Loucy (cell line): ENCODE results near the gene AIG1.

Source experiments
- H2AFZ ChIP-seq: fragments of 200-600 bp; sonication (generic); 2 replicates; pipeline ENCODE4 v1.6.0; 2016; ENCODE audit warnings: antibody characterized with exemption, mild to moderate bottlenecking, low read length, moderate library complexity
- H3F3A ChIP-seq: fragments of 200-600 bp; 2 replicates; pipeline ENCODE4 v1.6.0; 2016; ENCODE audit warnings: antibody characterized with exemption, low read depth, mild to moderate bottlenecking
- H3K27me3 ChIP-seq: fragments of 200-600 bp; sonication (generic); 2 replicates; pipeline ENCODE4 v1.6.1; 2014; ENCODE audit warnings: low read length, mild to moderate bottlenecking; ENCODE audit not compliant: insufficient read depth, poor library complexity, severe bottlenecking
- H3K36me3 ChIP-seq: fragments of 200-600 bp; sonication (generic); 2 replicates; pipeline ENCODE4 v1.6.1; 2016; ENCODE audit warnings: low read length; ENCODE audit not compliant: insufficient read depth
- H3K4me1 ChIP-seq: fragments of 200-600 bp; sonication (generic); 2 replicates; pipeline ENCODE4 v1.5.1; 2014; ENCODE audit warnings: low read length, mild to moderate bottlenecking; ENCODE audit not compliant: insufficient read depth, poor library complexity, severe bottlenecking
- H3K4me2 ChIP-seq: fragments of 200-600 bp; sonication (generic); 2 replicates; pipeline ENCODE4 v1.6.0; 2014; ENCODE audit warnings: antibody characterized with exemption, low read length, low read depth, mild to moderate bottlenecking; ENCODE audit not compliant: poor library complexity, severe bottlenecking
- H3K4me3 ChIP-seq: fragments of 200-600 bp; sonication (generic); 2 replicates; pipeline ENCODE4 v1.5.1; 2014; ENCODE audit warnings: low read length, mild to moderate bottlenecking, mixed read lengths; ENCODE audit not compliant: poor library complexity, severe bottlenecking
- H3K79me2 ChIP-seq: fragments of 200-600 bp; sonication (generic); 2 replicates; pipeline ENCODE4 v1.6.1; 2014; ENCODE audit warnings: low read length; ENCODE audit not compliant: insufficient read depth
- H3K9ac ChIP-seq: fragments of 200-600 bp; sonication (generic); 2 replicates; pipeline ENCODE4 v1.6.0; 2014; ENCODE audit warnings: mild to moderate bottlenecking, low read depth, low read length, moderate library complexity; ENCODE audit not compliant: poor library complexity, severe bottlenecking
- H3K9me2 ChIP-seq: fragments of 200-600 bp; sonication (generic); replicated peaks from 2 replicates; pipeline ENCODE4 v1.6.1; 2016; ENCODE audit warnings: low read depth, low read length, mixed read lengths
- H3K9me3 ChIP-seq: fragments of 200-600 bp; sonication (generic); 2 replicates; pipeline ENCODE4 v1.6.1; 2014; ENCODE audit warnings: mild to moderate bottlenecking, antibody characterized with exemption, low read length, low read depth; ENCODE audit not compliant: insufficient read depth
- H4K20me1 ChIP-seq: fragments of 200-600 bp; sonication (generic); 2 replicates; pipeline ENCODE4 v1.6.0; 2014; ENCODE audit warnings: antibody characterized with exemption, low read length, mild to moderate bottlenecking; ENCODE audit not compliant: insufficient read depth, poor library complexity, severe bottlenecking
- CTCF ChIP-seq: fragments of 200-600 bp; sonication (generic); conservative IDR thresholded peaks from 2 replicates; pipeline ENCODE4 v1.5.1; 2014; ENCODE audit warnings: mild to moderate bottlenecking, antibody characterized with exemption, low read length
- EZH2phosphoT487 ChIP-seq: fragments of 200-600 bp; IDR thresholded peaks from 2 replicates; pipeline ENCODE4 v1.6.1; 2018; ENCODE audit warnings: antibody characterized with exemption, mild to moderate bottlenecking, moderate library complexity, borderline replicate concordance

The AIG1 gene

GRCh38 chr6:143023695-143024094, 37.0 kb upstream of the AIG1 start:
- Histone ChIP-seq H3K9ac (no peak overlapping the region), H3F3A (no peaks in the 10 kb centered on the region), H2AFZ (no peak overlapping the region), H4K20me1 (no peaks in the 10 kb centered on the region), H3K27me3 (no peaks in the 10 kb centered on the region), H3K36me3 (no peaks in the 10 kb centered on the region), H3K4me3 (no peak overlapping the region), H3K79me2 (no peaks in the 10 kb centered on the region), H3K9me3 (no peaks in the 10 kb centered on the region; the same call in 1 of the 2 replicates), H3K4me1 (peaks cover 3% of the 10 kb centered on the region), H3K9me2 (no peaks in the 10 kb centered on the region), H3K4me2 (no peak overlapping the region)
- TF ChIP-seq CTCF (no peak), EZH2phosphoT487 (no peak)

- H2AFZ ChIP-seq, result no peak overlapping the region
- peaks cover 3% of the 10 kb centered on the region for H3K4me1 ChIP-seq
- no peaks in the 10 kb centered on the region for H3K9me2 ChIP-seq
Observed at GRCh38 chr6:143024977-143025376, 35.7 kb upstream of the AIG1 start.

GRCh38 chr6:143026696-143027449, 33.8 kb upstream of the AIG1 start:
- no peak overlapping the region for H3K4me2 ChIP-seq
- H3F3A ChIP-seq, result no peaks in the 10 kb centered on the region
- TF ChIP-seq CTCF, result peak; percentile 93
- no peak for TF ChIP-seq EZH2phosphoT487
- H3K4me1 ChIP-seq, result peaks cover 3% of the 10 kb centered on the region
- no peaks in the 10 kb centered on the region for H3K36me3 ChIP-seq
- no peaks in the 10 kb centered on the region for H3K79me2 ChIP-seq
- no peaks in the 10 kb centered on the region; the same call in 1 of the 2 replicates for H3K9me3 ChIP-seq
- no peaks in the 10 kb centered on the region for H3K9me2 ChIP-seq
- H3K4me3 ChIP-seq, result no peak overlapping the region
- H3K27me3 ChIP-seq, result no peaks in the 10 kb centered on the region
- no peaks in the 10 kb centered on the region for H4K20me1 ChIP-seq
- H2AFZ ChIP-seq, result no peak overlapping the region
- no peak overlapping the region for H3K9ac ChIP-seq

More at GRCh38 chr6:143024977-143025376, 35.7 kb upstream of the AIG1 start:
- Histone ChIP-seq H3K9me3 (no peaks in the 10 kb centered on the region; the same call in 1 of the 2 replicates), H3K9ac (no peak overlapping the region), H3K79me2 (no peaks in the 10 kb centered on the region), H3K4me2 (no peak overlapping the region), H3F3A (no peaks in the 10 kb centered on the region), H3K4me3 (no peak overlapping the region), H3K36me3 (no peaks in the 10 kb centered on the region), H4K20me1 (no peaks in the 10 kb centered on the region), H3K27me3 (no peaks in the 10 kb centered on the region)
- TF ChIP-seq EZH2phosphoT487 (no peak), CTCF (no peak)
